HG03039 (cell line): ENCODE measurements around the gene EXOSC7.
"Not testable (repeated sequence)": the region's sequence is repeated elsewhere in the genome, so short reads cannot be mapped to it uniquely, and the experiment has no call there.

Experiments
- ATAC-seq: cut with Tn5 transposase; IDR thresholded peaks from one replicate; pipeline ENCODE4 v1.9.1; 2021; ENCODE audit warnings: mild to moderate bottlenecking, moderate library complexity; ENCODE audit not compliant: unreplicated experiment

The EXOSC7 gene

GRCh38 chr3:44976002-44976815, at the start of gene EXOSC7, which contains the start of gene ZDHHC3:
EXOSC7 (plus strand) TSS chr3:44976244; CDS start chr3:44976278, 34 bp downstream.
ZDHHC3 (minus strand) TSS chr3:44976174; CDS start chr3:44959436, 16,738 bp downstream.
- peak; percentile 66 for ATAC-seq

GRCh38 chr3:44926921-44927320, 49.1 kb upstream of the EXOSC7 start:
- no peak for ATAC-seq

GRCh38 chr3:44927371-44927770, 48.7 kb upstream of the EXOSC7 start:
- ATAC-seq, result no peak

- ATAC-seq, result no peak
Observed at GRCh38 chr3:44929782-44930181, 46.3 kb upstream of the EXOSC7 start.

- ATAC-seq, result no peak
Observed at GRCh38 chr3:44930911-44931310, 45.1 kb upstream of the EXOSC7 start.

GRCh38 chr3:44931791-44932190, 44.3 kb upstream of the EXOSC7 start:
- ATAC-seq, result no peak

- ATAC-seq, result no peak
Observed at GRCh38 chr3:44932271-44932670, 43.8 kb upstream of the EXOSC7 start.

GRCh38 chr3:44932986-44933944, 42.8 kb upstream of the EXOSC7 start:
- no peak for ATAC-seq

GRCh38 chr3:44939581-44940036, 36.4 kb upstream of the EXOSC7 start:
- no peak for ATAC-seq

- no peak for ATAC-seq
Observed at GRCh38 chr3:44942202-44942921, 33.7 kb upstream of the EXOSC7 start.

GRCh38 chr3:44948239-44948638, 27.8 kb upstream of the EXOSC7 start:
- ATAC-seq, result no peak

GRCh38 chr3:44949770-44950169, 26.3 kb upstream of the EXOSC7 start:
- ATAC-seq, result not testable (repeated sequence)

GRCh38 chr3:44950275-44950734, 25.7 kb upstream of the EXOSC7 start:
- no peak for ATAC-seq

GRCh38 chr3:44952689-44953088, 23.4 kb upstream of the EXOSC7 start:
- no peak for ATAC-seq

GRCh38 chr3:44954304-44954703, 21.7 kb upstream of the EXOSC7 start:
- no peak for ATAC-seq

GRCh38 chr3:44954962-44955361, 21.1 kb upstream of the EXOSC7 start:
- no peak for ATAC-seq

GRCh38 chr3:44955917-44956316, 20.1 kb upstream of the EXOSC7 start:
- ATAC-seq, result no peak

GRCh38 chr3:44957986-44958385, 18.1 kb upstream of the EXOSC7 start:
- no peak for ATAC-seq

GRCh38 chr3:44958386-44958785, 17.7 kb upstream of the EXOSC7 start:
- no peak for ATAC-seq

GRCh38 chr3:44960387-44961026, 15.5 kb upstream of the EXOSC7 start:
- no peak for ATAC-seq
